Measurements from ENCODE around the gene PCDHB9.
"Not testable (repeated sequence)": the region's sequence is repeated elsewhere in the genome, so short reads cannot be mapped to it uniquely, and the experiment has no call there.

The PCDHB9 gene

DNA sequence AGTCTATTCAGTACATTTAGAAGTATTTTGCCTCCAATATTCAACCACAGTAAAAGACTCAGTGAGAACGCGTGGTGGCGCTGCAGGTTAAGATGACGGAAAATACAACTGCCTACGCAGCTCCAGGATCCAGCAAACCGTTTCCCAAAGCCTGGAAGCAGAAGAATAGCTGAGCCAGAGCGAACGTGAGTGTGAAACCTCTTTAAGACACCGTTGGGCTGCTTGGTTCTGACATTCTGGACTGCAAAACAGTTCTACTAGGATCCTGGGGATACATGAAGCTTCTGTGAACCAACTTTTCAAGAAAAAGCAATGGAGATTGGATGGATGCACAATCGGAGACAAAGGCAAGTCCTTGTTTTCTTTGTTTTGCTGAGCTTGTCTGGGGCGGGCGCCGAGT lies 4.7 kb upstream of the PCDHB9 start, which contains the start of gene PCDHB16:
Gene PCDHB16 (plus strand): TSS at position 140 of the 400 bp plus-strand sequence. CDS start 173 bp downstream, at position 313.
- peak in 36 of 42 donors; percentile 8 to 77 (median 58) for DNase-seq
- intact Hi-C loops (cut with DNase I), result loop anchor here (10.0 kb wide), 1 partner anchor 383 kb away; no protein-coding TSS in a partner anchor

GRCh38 chr5:141184117-141184855 lies 2.7 kb upstream of the PCDHB9 start:
- intact Hi-C loops (cut with DNase I), result loop anchor here (10.0 kb wide), 1 partner anchor 381 kb away; no protein-coding TSS in a partner anchor
- not testable (repeated sequence) for DNase-seq

- DNase-seq, result not testable (repeated sequence)
- intact Hi-C loops (cut with DNase I), result loop anchor here (10.0 kb wide), 1 partner anchor 376 kb away; no protein-coding TSS in a partner anchor
Measured at GRCh38 chr5:141188682-141189081, 1.7 kb downstream of the PCDHB9 start.

DNA sequence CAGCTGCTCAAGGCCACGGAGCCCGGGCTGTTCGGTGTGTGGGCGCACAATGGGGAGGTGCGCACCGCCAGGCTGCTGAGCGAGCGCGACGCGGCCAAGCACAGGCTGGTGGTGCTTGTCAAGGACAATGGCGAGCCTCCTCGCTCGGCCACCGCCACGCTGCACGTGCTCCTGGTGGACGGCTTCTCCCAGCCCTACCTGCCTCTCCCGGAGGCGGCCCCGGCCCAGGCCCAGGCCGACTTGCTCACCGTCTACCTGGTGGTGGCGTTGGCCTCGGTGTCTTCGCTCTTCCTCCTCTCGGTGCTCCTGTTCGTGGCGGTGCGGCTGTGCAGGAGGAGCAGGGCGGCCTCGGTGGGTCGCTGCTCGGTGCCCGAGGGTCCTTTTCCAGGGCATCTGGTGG lies 2.2 kb downstream of the PCDHB9 start:
- DNase-seq, result not testable (repeated sequence)
- intact Hi-C loops (cut with DNase I), result loop anchor here (10.0 kb wide), 1 partner anchor 376 kb away; no protein-coding TSS in a partner anchor

GRCh38 chr5:141192110-141192725 lies 5.3 kb downstream of the PCDHB9 start, which contains the start of gene PCDHB10:
TSS of gene PCDHB10 (plus strand) at chr5:141192353. CDS start at chr5:141192553, 200 bp downstream.
- intact Hi-C loops (cut with DNase I), result no loop called here
- peak in 39 of 42 donors; percentile 23 to 84 (median 56) for DNase-seq

GRCh38 chr5:141194332-141194731 lies 7.4 kb downstream of the PCDHB9 start:
- intact Hi-C loops (cut with DNase I); DNase-seq: not testable (repeated sequence)

GRCh38 chr5:141196363-141196762 lies 9.4 kb downstream of the PCDHB9 start:
- intact Hi-C loops (cut with DNase I), result no loop called here
- DNase-seq, result no peak

- DNase-seq, result peak in 1 of 42 donors; percentile 13
- intact Hi-C loops (cut with DNase I), result no loop called here
Measured at GRCh38 chr5:141199359-141200235, 12.6 kb downstream of the PCDHB9 start, which contains the start of gene PCDHB11. TSS of gene PCDHB11 (plus strand) at chr5:141199627. CDS start at chr5:141199775, 148 bp downstream.

DNA sequence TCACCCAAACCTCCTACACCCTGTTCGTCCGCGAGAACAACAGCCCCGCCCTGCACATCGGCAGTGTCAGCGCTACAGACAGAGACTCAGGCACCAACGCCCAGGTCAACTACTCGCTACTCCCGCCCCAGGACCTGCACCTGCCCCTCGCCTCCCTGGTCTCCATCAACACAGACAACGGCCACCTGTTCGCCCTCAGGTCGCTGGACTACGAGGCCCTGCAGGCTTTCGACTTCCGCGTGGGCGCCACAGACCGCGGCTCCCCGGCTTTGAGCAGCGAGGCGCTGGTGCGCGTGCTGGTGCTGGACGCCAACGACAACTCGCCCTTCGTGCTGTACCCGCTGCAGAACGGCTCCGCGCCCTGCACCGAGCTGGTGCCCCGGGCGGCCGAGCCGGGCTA lies 14.2 kb downstream of the PCDHB9 start:
- DNase-seq; intact Hi-C loops (cut with DNase I): not testable (repeated sequence)

DNA sequence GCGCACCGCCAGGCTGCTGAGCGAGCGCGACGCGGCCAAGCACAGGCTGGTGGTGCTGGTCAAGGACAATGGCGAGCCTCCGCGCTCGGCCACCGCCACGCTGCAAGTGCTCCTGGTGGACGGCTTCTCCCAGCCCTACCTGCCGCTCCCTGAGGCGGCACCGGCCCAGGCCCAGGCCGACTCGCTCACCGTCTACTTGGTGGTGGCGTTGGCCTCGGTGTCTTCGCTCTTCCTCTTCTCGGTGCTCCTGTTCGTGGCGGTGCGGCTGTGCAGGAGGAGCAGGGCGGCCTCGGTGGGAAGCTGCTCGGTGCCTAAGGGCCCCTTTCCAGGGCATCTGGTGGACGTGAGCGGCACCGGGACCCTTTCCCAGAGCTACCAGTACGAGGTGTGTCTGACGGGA lies 14.7 kb downstream of the PCDHB9 start:
- DNase-seq; intact Hi-C loops (cut with DNase I): not testable (repeated sequence)

DNA sequence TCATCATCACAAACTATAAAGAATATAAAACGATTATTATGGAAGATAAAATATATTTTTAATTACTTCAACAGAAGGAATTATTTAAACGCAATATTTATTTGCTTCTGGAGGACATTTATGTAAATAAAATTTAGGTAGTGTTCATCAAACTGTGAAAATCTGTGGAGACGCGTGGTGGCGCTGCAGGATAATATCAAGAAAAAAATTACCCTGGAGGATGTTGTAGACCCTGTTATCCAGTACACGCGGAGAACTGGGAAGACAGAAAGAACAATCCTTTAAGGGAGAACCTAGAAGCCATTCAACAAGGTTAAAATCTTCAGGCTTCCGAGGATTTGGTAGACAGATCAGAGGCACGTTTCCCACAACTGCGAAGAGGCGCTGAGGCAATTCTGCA lies 21.5 kb downstream of the PCDHB9 start, which contains the start of gene PCDHB12:
Gene PCDHB12 (plus strand): TSS at position 242 of the 400 bp plus-strand sequence. CDS start 189 bp downstream, outside the sequence.
- peak in 25 of 42 donors; percentile 7 to 62 (median 33) for DNase-seq
- intact Hi-C loops (cut with DNase I), result no loop called here

DNA sequence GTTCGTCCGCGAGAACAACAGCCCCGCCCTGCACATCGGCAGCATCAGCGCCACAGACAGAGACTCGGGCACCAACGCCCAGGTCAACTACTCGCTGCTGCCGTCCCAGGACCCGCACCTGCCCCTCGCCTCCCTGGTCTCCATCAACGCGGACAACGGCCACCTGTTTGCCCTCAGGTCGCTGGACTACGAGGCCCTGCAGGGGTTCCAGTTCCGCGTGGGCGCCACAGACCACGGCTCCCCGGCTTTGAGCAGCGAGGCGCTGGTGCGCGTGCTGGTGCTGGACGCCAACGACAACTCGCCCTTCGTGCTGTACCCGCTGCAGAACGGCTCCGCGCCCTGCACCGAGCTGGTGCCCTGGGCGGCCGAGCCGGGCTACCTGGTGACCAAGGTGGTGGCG lies 23.3 kb downstream of the PCDHB9 start:
- DNase-seq; intact Hi-C loops (cut with DNase I): not testable (repeated sequence)

DNA sequence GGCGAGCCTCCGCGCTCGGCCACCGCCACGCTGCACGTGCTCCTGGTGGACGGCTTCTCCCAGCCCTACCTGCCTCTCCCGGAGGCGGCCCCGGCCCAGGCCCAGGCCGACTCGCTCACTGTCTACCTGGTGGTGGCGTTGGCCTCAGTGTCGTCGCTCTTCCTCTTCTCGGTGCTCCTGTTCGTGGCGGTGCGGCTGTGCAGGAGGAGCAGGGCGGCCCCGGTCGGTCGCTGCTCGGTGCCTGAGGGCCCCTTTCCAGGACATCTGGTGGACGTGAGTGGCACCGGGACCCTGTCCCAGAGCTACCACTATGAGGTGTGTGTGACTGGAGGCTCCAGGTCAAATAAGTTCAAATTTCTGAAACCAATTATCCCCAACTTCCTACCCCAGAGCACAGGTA lies 23.9 kb downstream of the PCDHB9 start:
- intact Hi-C loops (cut with DNase I), result not testable (repeated sequence)

GRCh38 chr5:141213656-141214339 lies 26.8 kb downstream of the PCDHB9 start, which contains the start of gene PCDHB13:
TSS of gene PCDHB13 (plus strand) at chr5:141213919. CDS start at chr5:141214124, 205 bp downstream.
- peak in 35 of 42 donors; percentile 8 to 77 (median 39) for DNase-seq
- intact Hi-C loops (cut with DNase I), result not testable (repeated sequence)

More for the DNA sequence above, 23.9 kb downstream of the PCDHB9 start:
- DNase-seq, result not testable (repeated sequence)

DNA sequence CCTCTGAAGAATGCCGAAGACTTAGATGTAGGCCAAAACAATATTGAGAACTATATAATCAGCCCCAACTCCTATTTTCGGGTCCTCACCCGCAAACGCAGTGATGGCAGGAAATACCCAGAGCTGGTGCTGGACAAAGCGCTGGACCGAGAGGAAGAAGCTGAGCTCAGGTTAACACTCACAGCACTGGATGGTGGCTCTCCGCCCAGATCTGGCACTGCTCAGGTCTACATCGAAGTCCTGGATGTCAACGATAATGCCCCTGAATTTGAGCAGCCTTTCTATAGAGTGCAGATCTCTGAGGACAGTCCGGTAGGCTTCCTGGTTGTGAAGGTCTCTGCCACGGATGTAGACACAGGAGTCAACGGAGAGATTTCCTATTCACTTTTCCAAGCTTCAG lies 27.6 kb downstream of the PCDHB9 start:
- intact Hi-C loops (cut with DNase I); DNase-seq: not testable (repeated sequence)

GRCh38 chr5:141215504-141215903 lies 28.5 kb downstream of the PCDHB9 start:
- intact Hi-C loops (cut with DNase I); DNase-seq: not testable (repeated sequence)

- DNase-seq; intact Hi-C loops (cut with DNase I): not testable (repeated sequence)
Measured at GRCh38 chr5:141216035-141216434, 29.1 kb downstream of the PCDHB9 start.

Measured in head of caudate nucleus (tissue), 42 donors.